ENCODE measurements around the gene ADGRV1.
"Not testable (repeated sequence)": the region's sequence is repeated elsewhere in the genome, so short reads cannot be mapped to it uniquely, and the experiment has no call there.

Gene ADGRV1

DNA sequence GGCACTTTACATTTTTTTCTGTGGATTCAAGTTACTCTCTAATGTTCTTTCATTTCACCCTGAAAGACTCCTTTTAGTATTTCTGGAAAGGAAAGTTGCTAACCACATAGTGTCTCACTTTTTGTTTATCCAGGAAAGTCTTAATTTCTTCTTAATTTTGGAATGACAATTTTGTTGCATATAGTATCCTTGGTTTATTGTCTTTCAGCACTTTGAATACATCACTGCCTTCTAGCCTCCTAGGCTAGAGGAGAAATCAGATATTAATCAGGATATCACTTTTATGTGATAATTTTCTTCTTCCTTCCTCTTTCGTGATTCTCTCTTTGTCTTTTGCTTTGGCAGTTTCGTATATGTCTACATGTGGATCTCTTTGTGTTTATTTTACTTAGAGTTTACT is 11.4 kb downstream of the ADGRV1 start:
- no peak for DNase-seq (ENCODE audit: low spot score)
- no peak overlapping the region for H3K27ac ChIP-seq
- H3K4me3 ChIP-seq = no peak overlapping the region
- no peak for TF ChIP-seq CTCF (IDR thresholded peaks at IDR 0.05)

DNA sequence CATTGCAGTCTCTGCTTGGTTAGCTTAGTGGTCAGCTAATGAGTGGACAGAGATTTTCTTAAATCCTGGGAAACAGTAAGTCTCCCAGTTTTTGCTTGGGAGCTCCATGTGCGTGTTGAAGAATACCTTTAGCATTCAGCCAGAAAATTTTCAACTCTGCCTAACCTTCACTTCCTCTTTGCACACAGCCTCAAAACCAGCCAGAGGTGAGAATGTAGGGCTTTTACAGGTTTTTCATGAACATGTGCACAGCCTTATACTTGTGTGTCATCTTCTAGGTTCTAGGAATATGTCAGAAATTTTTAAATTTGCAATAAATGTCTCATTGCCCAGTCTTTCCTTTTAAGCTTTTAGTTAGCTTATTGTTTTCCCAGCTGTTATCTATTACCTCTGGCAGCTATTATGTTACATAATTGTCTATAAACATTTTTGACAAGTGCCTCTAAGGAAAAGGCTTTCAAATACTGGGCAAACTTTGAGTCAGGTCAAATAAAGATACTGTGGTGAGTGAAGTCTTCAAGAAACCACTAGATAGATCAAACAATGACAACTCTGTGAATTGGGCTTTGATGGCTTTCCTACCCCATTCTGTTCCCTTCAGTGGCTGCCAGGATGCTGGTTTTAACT is 12.7 kb downstream of the ADGRV1 start:
- Histone ChIP-seq H3K27ac (no peak overlapping the region), H3K4me3 (no peak overlapping the region)

GRCh38 chr5:90575712-90576111 is 17.1 kb downstream of the ADGRV1 start:
- DNase-seq (ENCODE audit: low spot score) = no peak
- Histone ChIP-seq H3K27ac (no peak overlapping the region), H3K4me3 (no peak overlapping the region)
- no peak for TF ChIP-seq CTCF (IDR thresholded peaks at IDR 0.05)

More for the DNA sequence above, 12.7 kb downstream of the ADGRV1 start:
- no peak for DNase-seq (ENCODE audit: low spot score)
- no peak for TF ChIP-seq CTCF (IDR thresholded peaks at IDR 0.05)

- not testable (repeated sequence) for H3K4me3 ChIP-seq; H3K27ac ChIP-seq; DNase-seq (ENCODE audit: low spot score)
Measured at GRCh38 chr5:90576566-90576965, 18.0 kb downstream of the ADGRV1 start.

- not testable (repeated sequence) for H3K4me3 ChIP-seq; H3K27ac ChIP-seq; DNase-seq (ENCODE audit: low spot score)
Measured at GRCh38 chr5:90579905-90580304, 21.3 kb downstream of the ADGRV1 start.

GRCh38 chr5:90581956-90582355 is 23.4 kb downstream of the ADGRV1 start:
- no peak for TF ChIP-seq CTCF (IDR thresholded peaks at IDR 0.05)
- no peak for DNase-seq (ENCODE audit: low spot score)
- Histone ChIP-seq H3K4me3 (no peak overlapping the region), H3K27ac (no peak overlapping the region)

DNA sequence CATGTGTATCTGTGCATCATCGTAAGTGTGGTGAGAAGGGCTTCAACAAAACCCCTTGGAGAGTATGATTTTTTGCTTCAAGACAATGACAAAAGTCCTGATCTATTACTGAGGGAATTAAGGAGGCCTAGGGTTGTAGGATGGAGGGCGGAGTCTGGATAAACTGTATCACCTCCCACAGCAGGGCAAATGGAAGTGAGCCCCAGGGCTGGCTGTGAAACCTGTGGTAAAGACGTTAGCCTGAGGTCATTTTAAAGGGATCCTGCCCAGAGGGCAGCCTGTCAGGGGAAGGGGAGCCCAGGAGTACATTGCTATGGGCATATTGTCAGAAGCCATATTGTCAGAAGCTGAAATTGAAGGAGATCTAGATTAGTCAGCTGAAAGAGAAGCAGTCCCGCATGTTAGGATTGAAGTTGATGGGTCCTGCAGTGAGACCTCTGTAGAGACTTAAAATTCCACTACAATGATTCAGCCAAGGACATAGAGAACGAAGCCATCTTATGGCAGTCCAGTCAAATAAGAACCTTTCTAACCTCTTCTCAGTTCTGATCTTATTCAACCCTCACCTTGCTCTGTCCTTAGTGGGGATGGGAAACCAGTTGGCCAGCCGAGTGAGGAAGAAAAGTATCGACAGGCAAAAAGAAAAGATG is 26.9 kb downstream of the ADGRV1 start:
- DNase-seq (ENCODE audit: low spot score) = no peak
- H3K4me3 ChIP-seq = no peak overlapping the region
- H3K27ac ChIP-seq = no peak overlapping the region
- no peak for TF ChIP-seq CTCF (IDR thresholded peaks at IDR 0.05)

DNA sequence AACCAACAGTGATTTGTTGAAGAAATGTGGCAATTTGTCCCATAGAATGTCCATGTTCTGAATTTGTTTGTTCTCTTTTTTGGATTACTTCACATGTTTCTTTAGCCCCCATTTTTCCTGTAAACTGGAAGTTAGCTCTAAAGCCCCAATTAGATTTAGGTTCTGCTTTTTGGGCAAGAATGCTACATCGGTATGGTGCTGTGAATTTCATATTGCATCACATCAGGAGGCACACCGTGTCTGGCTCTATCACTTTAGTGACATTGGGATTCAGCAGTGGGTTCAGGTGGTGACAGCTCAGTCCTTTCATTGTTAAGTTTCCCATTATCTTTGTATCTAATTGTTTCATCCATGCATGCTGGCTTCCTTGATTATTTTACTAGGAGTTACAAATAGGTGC is 27.9 kb downstream of the ADGRV1 start:
- no peak for DNase-seq (ENCODE audit: low spot score)
- H3K27ac ChIP-seq = no peak overlapping the region
- no peak for TF ChIP-seq CTCF (IDR thresholded peaks at IDR 0.05)

More for the DNA sequence above, 27.9 kb downstream of the ADGRV1 start:
- H3K4me3 ChIP-seq = no peak overlapping the region
